Caco-2 (cell line): ENCODE results near the gene XIRP2. TPM values are rescaled to one million over a fixed set of nuclear protein-coding genes. Genes with fewer than 3 reads are reported as not detected.

Experiments used
- BruUV-seq: library from RNA; stranded (reverse); fragments of 400-500 nt; replicated peaks from 2 replicates; lab custom pipeline; 2021; lab: Mats Ljungman, UMichigan
- CTCF ChIA-PET: fragments of 300-600 bp; sonication (Branson Sonifier 250); formaldehyde crosslinking; loops from one replicate; lab custom pipeline; 2022; ENCODE audit warnings: antibody characterized with exemption; lab: Charles Lee
- POLR2A ChIA-PET: fragments of 300-600 bp; sonication (Branson Sonifier 250); formaldehyde crosslinking; loops from one replicate; lab custom pipeline; 2022; ENCODE audit warnings: antibody characterized with exemption; lab: Charles Lee
- DNase-seq, 2 experiments: peaks; one replicate each; pipeline versions ENCODE4 v3.0.0 to v3.0.0-alpha.2; 2020 to 2022
- H3K27me3 ChIP-seq: replicated peaks from 2 replicates; pipeline ENCODE4 v1.6.0; 2011; ENCODE audit warnings: low read length; ENCODE audit not compliant: control insufficient read depth, insufficient read depth
- H3K36me3 ChIP-seq: 2 replicates; pipeline ENCODE4 v1.5.1; 2011; ENCODE audit warnings: low read length; ENCODE audit not compliant: control insufficient read depth, insufficient read depth
- H3K4me1 ChIP-seq: fragments of 250-450 bp; sonication (Bioruptor Pico); 2 replicates; pipeline ENCODE4 v1.5.1; 2020; ENCODE audit warnings: mild to moderate bottlenecking
- H3K4me3 ChIP-seq: 2 replicates; pipeline ENCODE4 v1.5.1; 2011; ENCODE audit warnings: low read depth, mild to moderate bottlenecking, control low read depth, low read length
- H3K9me3 ChIP-seq: fragments of 250-450 bp; sonication (Bioruptor Pico); 2 replicates; pipeline ENCODE4 v1.5.1; 2020; ENCODE audit warnings: mild to moderate bottlenecking, moderate library complexity
- H3K27ac Mint-ChIP-seq: one replicate; pipeline ENCODE4 v1.8.0; 2022; ENCODE audit warnings: mixed read lengths; ENCODE audit not compliant: unreplicated experiment
- H3K27me3 Mint-ChIP-seq: one replicate; pipeline ENCODE4 v1.8.0; 2022; ENCODE audit warnings: mixed read lengths; ENCODE audit not compliant: insufficient read depth, unreplicated experiment
- H3K36me3 Mint-ChIP-seq: one replicate; pipeline ENCODE4 v1.8.0; 2022; ENCODE audit warnings: mild to moderate bottlenecking, mixed read lengths; ENCODE audit not compliant: insufficient read depth, unreplicated experiment
- H3K4me1 Mint-ChIP-seq: one replicate; pipeline ENCODE4 v1.8.0; 2022; ENCODE audit warnings: low read depth, mixed read lengths; ENCODE audit not compliant: unreplicated experiment
- H3K4me3 Mint-ChIP-seq: one replicate; pipeline ENCODE4 v1.8.0; 2022; ENCODE audit warnings: mild to moderate bottlenecking, moderate library complexity, mixed read lengths; ENCODE audit not compliant: unreplicated experiment
- H3K9me3 Mint-ChIP-seq: one replicate; pipeline ENCODE4 v1.8.0; 2022; ENCODE audit warnings: mixed read lengths; ENCODE audit not compliant: unreplicated experiment
- CTCF ChIP-seq, 2 experiments: fragments of 200-600 bp in 1 of 2; IDR thresholded peaks; 1 replicate in 1 of 2; 2 replicates in 1 of 2; pipeline versions ENCODE4 v1.5.1 to v1.8.0; 2011 to 2022; ENCODE audit warnings: antibody characterized with exemption in 1 of 2, control low read depth in 1 of 2, inconsistent platforms in 1 of 2, low read depth in 1 of 2, low read length in 1 of 2, mild to moderate bottlenecking in 1 of 2, moderate library complexity in 1 of 2; ENCODE audit not compliant: insufficient read depth in 1 of 2, severe bottlenecking in 1 of 2, unreplicated experiment in 1 of 2
- intact Hi-C: fragments of 100-400 bp; cut with micrococcal nuclease; formaldehyde crosslinking; loops from one replicate; pipeline ENCODE4 v1.10.0; 2022; ENCODE audit not compliant: unreplicated experiment
- total RNA-seq: library from RNA; stranded (reverse); gene quantifications from 2 replicates; pipeline ENCODE4 v1.2.3, GENCODE V29; 2022

Gene XIRP2
- total RNA-seq, 1 experiment from 2014 or later: not detected

- TF ChIP-seq CTCF (IDR thresholded peaks at IDR 0.05; ENCODE audit: insufficient read depth in 1 of 2, low read depth in 1 of 2, low read length in 1 of 2, severe bottlenecking in 1 of 2, unreplicated experiment in 1 of 2): no peak
- Mint-ChIP-seq H3K4me1 (no peaks in the 10 kb centered on the region), H3K27me3 (no peaks in the 10 kb centered on the region), H3K27ac (no peak overlapping the region), H3K9me3 (no peaks in the 10 kb centered on the region), H3K36me3 (no peaks in the 10 kb centered on the region), H3K4me3 (no peak overlapping the region)
- CTCF ChIA-PET: no interaction called here
- Histone ChIP-seq H3K36me3 (no peaks in the 10 kb centered on the region), H3K27me3 (no peaks in the 10 kb centered on the region), H3K4me3 (no peak overlapping the region), H3K9me3 (peaks cover 3% of the 10 kb centered on the region; the same call in 1 of the 2 replicates), H3K4me1 (no peaks in the 10 kb centered on the region)
- BruUV-seq: no TSS peak
- intact Hi-C loops: no loop called here
- DNase-seq: no peak
- POLR2A ChIA-PET: no interaction called here
Observed at GRCh38 chr2:167013227-167013626, 124.9 kb downstream of the XIRP2 start.

- DNase-seq: no peak
- no TSS peak for BruUV-seq
- no peak overlapping the region for H3K27ac Mint-ChIP-seq
- no peak overlapping the region for H3K4me3 ChIP-seq
- POLR2A ChIA-PET: no interaction called here
- intact Hi-C loops: no loop called here
- no peaks in the 10 kb centered on the region; the same call in 1 of the 2 replicates for H3K9me3 ChIP-seq
- no peaks in the 10 kb centered on the region for H3K27me3 Mint-ChIP-seq
- no peaks in the 10 kb centered on the region for H3K36me3 Mint-ChIP-seq
- no peaks in the 10 kb centered on the region for H3K4me1 ChIP-seq
- no peaks in the 10 kb centered on the region for H3K36me3 ChIP-seq
- TF ChIP-seq CTCF (IDR thresholded peaks at IDR 0.05; ENCODE audit: insufficient read depth in 1 of 2, low read depth in 1 of 2, low read length in 1 of 2, severe bottlenecking in 1 of 2, unreplicated experiment in 1 of 2): no peak
- H3K4me3 Mint-ChIP-seq: no peak overlapping the region
- no peaks in the 10 kb centered on the region for H3K9me3 Mint-ChIP-seq
- CTCF ChIA-PET: no interaction called here
- H3K27me3 ChIP-seq: no peaks in the 10 kb centered on the region
- no peaks in the 10 kb centered on the region for H3K4me1 Mint-ChIP-seq
Observed at GRCh38 chr2:167015806-167016205, 127.5 kb downstream of the XIRP2 start.

- BruUV-seq: no TSS peak
- no peaks in the 10 kb centered on the region for H3K36me3 Mint-ChIP-seq
- Histone ChIP-seq H3K36me3 (no peaks in the 10 kb centered on the region), H3K4me3 (no peak overlapping the region), H3K9me3 (no peaks in the 10 kb centered on the region; the same call in 1 of the 2 replicates), H3K27me3 (no peaks in the 10 kb centered on the region), H3K4me1 (no peaks in the 10 kb centered on the region)
- POLR2A ChIA-PET: no interaction called here
- intact Hi-C loops: no loop called here
- H3K9me3 Mint-ChIP-seq: no peaks in the 10 kb centered on the region
- no peak overlapping the region for H3K27ac Mint-ChIP-seq
- H3K27me3 Mint-ChIP-seq: no peaks in the 10 kb centered on the region
- CTCF ChIA-PET: no interaction called here
- no peaks in the 10 kb centered on the region for H3K4me1 Mint-ChIP-seq
- no peak overlapping the region for H3K4me3 Mint-ChIP-seq
- DNase-seq: no peak
- no peak for TF ChIP-seq CTCF (IDR thresholded peaks at IDR 0.05; ENCODE audit: insufficient read depth in 1 of 2, low read depth in 1 of 2, low read length in 1 of 2, severe bottlenecking in 1 of 2, unreplicated experiment in 1 of 2)
Observed at GRCh38 chr2:167017021-167017420, 128.7 kb downstream of the XIRP2 start.
